ENCODE measurements around the gene SELPLG.
"Not testable (repeated sequence)": the region's sequence is repeated elsewhere in the genome, so short reads cannot be mapped to it uniquely, and the experiment has no call there.

SELPLG gene

DNA sequence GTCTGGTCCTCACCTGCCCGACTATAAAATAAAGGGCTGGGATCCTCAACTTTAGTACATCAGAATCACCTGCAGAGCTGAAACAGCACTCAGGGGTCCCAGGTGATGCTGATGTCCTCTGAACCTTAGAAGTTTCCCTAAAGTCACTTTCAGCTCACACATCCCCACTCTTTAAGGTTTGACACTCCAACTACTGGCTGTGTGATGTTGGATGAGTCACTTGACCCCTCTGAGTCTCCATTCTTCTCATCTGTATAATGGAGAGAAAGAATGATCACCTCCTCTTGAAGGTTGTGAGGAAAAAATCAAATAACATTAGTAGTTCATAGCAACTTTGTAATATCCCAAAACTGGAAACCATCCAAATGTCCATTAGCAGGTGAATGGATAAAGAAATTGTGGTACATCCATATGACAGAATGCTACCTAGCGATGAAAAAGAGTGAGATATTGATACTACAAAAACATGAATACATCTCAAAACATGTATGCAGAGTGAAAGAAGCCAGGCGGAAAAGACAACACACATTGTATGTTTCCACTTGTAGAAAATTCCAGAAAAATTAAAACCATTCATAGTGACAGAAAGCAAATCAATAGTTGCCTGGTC lies 49.1 kb downstream of the SELPLG start:
- no peak for DNase-seq

DNA sequence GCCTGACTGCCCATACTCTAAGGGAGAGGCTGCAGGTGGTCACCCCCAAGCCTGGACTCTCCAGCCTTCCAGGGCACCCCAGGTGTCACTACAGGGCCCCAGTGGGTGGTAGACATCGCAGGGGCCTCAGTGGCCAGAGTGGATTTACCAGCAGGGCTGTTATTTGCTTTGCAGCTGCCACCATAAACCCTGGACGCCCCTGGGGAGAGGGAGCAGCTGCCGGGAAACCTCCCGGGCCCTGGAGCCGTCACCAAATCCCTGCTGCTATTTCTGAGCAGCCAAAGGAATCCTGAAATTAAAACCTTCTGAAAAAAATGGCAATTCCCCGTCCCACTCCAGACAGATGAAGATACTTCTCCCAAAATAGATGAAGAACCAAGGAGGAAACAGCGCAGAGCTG lies 49.7 kb downstream of the SELPLG start:
- DNase-seq, result no peak

DNA sequence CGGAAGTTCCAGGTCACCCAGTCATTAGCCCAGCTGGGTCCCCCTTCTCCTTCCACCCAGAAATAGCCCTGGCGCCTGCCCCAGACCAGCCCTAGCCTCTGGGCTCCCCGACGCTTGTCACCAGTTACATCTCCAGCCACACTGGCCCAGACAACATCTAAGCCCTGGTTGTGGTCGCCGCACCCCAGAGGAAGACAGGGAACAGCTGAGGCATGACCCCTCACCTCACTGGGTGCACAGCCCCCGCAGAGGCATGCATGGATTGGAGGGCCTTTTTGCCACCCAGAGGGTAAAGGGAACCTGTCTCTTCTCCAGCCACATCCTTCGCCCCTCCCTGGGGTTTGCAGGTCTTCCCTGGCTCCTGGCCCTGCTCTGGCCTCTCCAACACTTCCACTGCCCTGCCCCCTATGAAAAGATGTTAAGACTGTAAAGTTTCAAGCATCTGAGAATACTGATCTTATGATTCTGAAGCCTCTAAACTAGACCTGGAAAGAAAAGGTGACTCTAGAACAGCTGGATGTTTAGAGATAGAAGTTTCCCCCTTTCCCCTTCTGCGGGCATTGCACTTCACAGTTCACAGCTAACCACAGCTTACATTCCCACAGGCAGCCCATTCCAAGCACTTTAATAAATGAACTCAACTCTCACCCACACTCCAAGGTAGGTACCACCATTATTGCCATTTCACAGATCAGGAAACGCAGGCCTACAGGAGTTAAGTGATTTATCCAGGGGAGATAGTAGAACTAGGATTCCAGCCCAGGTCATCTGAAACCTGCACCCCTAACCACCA lies 50.5 kb downstream of the SELPLG start:
- no peak for DNase-seq

DNA sequence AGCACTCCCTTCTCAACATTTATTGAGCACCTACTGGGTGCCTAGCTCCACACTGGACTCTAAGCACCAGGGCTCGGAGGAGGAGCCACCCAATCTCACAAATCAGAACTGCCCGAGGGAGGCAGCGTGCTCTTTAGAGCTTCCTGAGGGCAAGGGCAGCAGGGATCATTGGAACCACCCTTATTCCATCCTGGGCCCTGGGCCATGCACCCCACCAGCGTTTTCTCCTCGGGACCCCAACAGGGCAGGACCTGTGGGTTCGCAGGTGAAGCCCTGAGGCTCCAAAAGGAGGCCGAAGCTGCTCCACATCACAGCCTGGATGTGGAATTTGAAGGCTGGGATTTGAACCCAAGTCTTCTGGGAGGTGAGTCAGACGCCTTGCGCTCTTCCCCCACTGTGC lies 51.2 kb downstream of the SELPLG start:
- no peak for DNase-seq

DNA sequence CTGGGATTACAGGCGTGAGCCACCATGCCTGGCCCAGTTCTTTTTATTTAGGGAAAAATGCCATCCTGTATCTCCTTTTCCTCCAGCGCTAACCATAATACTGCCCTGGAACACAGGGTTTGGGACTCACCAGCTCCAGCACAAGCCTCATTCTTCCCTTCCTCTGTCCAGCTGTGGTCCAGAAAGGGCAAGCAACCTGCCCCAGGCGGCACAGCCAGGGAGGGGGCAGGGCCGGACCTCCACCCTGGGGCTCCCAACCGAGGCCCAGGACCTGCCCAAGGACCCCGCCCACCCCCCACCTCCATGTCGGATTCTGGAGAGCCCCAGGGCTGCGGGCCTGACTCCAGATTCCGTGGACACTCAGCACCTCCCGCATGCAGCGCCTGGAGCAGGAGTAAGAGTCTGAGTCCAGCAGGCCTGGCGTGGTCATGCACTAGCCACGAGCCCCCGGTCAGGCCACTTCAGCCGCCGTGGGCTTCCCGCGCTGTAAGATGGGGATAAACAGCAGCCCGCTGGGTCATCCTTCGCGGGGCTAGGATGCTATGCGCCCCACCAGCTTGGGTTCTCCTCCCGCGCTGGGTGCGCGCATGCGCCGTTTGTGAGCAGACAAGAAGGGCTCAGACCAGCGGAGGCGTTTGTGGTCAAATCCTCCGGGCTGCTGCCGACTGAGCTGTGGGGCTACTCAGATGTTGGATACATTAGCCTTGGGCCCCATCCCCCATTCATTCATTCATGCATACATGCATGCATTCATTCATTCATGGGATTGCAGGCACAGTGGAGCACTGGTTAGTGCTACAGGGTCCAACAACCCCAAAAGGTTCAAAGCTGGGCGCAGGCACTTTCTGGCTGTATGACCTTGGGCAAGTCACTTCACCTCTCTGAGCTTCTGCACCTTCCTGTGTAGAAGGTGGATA lies 52.1 kb downstream of the SELPLG start:
- DNase-seq, result no peak

DNA sequence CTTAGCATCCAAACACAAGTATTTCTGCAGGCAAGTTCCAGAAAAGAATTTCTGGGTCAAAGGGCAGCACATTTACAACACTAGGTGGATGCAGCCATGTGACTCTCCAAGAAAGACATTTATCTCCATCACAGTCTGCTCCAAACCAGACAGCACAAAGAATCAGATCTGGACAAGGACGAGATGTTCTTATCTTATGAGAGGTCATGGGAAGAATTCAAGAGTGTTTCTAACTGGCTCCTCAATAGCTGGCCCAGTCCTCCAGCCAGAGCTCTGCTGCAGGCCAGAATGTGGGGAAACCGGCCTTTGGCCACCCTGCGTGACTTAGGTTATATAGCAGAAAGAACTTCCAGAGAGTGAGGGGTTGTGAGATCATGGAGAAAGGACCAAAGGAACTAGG lies 53.2 kb downstream of the SELPLG start:
- no peak for DNase-seq

DNA sequence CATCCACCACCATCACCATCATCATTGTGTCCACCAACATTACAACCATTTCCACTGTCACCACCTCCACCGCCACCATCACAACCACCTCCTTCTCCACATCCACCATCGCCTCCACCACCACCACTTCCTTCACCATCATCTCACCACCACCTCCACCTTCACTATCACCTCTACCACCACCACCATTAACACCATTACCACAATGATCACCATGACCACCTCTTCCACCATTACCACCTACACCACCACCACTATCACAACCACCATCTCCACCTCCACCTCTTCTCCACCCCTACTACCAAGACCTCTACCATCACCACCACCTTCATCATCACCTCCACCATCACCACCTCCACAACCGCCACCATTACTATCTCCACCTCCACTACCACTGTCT lies 54.9 kb downstream of the SELPLG start:
- no peak for DNase-seq

DNA sequence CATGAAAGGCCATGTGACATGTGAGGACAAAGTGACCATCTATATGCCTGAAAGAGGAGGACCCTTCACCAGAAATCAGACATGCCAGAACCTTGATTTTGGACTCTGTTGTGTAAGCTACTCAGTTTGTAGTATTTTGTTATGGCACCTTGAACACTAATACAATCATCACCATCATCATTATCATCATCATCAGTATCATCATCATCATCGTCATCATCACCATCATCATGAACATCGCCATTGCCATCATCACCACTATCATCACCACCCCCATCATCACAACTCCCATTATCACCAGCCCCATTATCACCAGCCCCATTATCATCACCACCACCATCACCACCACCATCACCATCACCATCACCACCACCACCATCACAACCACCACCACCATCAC lies 55.4 kb downstream of the SELPLG start:
- DNase-seq, result no peak

DNA sequence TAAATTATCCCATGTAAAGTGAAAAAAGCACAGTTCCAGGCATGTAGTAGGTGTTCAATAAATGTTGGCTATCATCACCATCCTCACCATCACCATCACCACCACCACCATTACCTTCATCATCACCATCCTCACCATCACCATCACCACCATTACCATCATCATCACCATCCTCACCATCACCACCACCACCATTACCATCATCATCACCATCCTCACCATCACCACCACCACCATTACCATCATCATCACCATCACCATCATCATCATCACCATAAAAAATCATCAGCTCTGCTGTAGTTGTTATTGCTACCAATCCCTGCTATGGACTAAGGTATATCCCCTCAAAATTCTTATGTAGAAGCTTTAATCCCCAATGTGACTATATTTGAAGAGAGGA lies 56.2 kb downstream of the SELPLG start:
- DNase-seq, result no peak

DNA sequence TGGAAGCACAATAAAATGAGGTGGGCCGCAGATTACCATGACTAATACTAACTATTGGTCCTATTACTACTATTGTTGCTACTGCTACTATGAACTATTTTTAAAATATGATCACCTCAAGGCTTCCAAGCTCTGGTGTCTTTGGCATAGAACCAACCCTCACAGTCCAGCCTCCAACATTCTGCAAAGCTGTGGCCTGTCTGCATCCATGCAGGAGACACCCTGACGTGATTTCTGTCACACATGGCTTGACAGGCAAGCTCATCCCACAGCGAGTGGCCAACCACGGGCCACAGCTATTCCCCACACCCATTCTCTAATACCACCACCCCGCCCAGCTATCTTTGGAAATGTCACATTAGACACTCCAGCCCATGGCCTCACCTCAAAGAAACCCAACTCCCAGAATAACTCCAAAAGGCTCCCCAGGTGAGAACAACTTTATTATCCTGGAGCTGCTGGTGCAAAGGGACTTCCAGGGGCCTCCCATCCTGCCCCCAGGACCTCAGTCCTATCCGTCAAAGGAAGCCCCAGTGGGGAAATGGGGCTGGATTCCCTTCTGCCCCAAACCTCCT lies 56.9 kb downstream of the SELPLG start:
- DNase-seq, result no peak

DNA sequence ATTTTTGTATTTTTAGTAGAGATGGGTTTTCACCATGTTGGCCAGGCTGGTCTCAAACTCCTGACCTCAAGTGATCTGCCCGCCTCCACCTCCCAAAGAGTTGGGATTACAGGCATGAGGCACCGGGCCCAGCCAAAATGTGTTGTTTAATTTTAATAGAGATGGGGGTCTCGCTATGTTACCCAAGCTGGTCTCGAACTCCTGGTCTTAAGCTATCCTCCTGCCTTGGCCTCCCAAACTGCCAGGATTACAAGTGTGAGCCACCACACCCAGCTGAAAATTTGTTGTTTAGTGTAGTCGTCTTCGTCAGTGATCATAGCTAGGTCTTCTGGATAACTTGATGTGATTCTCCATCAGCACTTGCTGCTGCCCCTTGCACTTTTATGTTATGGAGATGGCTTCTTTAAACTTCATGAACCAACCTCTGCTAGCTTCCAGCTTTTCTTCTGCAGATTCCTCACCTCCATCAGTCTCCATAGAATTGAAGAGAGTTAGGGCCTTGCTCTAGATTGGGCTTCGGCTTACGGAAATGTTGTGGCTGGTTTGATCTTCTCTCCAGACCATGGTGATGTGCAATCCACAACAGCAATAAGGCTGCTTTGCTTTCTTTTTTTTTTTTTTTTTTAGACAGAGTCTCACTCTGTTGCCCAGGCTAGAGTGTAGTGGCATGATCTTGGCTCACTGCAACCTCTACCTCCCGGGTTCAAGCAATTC lies 58.3 kb downstream of the SELPLG start:
- no peak for DNase-seq

DNA sequence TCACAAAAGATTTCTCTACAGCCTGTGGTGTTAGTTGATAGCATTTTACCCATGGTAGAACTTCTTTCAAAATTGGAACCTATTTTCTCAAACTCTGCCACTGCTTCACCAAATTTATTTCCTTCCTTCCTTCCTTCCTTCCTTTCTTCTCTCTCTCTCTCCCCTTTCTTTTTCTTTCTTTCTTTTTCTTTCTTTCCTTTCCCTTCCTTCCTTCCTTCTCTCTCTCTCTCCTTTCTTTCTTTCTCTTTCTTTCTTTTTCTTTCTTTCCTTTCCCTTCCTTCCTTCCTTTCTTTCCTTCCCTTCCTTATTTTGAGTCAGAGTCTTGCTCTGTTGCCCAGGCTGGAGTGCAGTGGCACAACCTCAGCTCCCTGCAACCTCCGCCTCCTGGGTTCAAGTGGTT lies 59.4 kb downstream of the SELPLG start:
- DNase-seq, result not testable (repeated sequence)

DNA sequence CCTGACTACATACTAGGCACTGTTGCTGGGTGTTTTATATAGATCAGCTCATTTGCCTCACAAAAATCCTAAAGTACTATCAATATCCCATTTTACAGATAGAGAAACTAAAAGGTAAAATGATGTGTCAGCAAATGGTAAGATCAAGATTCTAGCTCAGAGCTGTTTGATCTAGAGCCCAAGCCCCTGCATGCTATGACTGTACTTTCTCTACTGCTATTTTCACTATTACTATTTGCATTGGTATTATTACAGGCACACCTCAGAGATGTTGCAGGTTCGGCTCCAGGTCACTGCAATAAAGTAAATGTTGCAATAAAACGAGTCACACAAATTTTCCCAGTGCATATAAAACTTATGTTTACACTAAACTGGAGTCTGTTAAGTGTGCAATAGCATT lies 60.4 kb downstream of the SELPLG start:
- DNase-seq, result no peak

DNA sequence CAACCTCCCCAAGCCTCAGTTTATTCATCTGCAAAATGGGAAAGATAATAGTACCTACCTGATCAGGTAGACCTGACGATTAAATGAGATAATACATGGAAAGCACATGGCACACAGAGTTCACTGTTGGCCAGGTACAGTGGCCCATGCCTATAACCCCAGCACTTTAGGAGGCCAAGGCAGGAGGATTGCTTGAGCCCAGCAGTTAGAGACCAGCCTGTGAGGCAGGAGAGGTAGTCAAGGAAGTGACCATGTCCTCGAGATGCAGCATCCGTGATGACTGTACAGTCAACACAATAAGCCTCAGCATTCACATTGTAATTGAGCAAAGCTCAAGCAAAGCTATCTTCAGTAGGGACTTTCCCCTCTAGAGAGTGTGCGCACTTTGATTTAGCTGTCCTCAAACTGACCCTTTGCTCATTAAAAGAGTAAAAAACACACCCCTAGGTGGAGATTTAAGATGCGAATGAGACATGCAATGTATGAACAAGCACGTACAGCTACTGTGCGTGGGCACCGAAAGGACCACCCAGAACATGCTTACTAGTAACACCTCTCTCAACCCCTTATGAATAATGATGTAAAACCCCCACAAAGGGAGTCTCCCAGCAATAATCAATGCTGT lies 61.4 kb downstream of the SELPLG start:
- no peak for DNase-seq

All from NCI-H524 treated with DMSO at 0.1 percent for 48 hours (cell line).